ENCODE results near the gene KDM4D.
"Not testable (repeated sequence)": the region's sequence is repeated elsewhere in the genome, so short reads cannot be mapped to it uniquely, and the experiment has no call there.

KDM4D gene

DNA sequence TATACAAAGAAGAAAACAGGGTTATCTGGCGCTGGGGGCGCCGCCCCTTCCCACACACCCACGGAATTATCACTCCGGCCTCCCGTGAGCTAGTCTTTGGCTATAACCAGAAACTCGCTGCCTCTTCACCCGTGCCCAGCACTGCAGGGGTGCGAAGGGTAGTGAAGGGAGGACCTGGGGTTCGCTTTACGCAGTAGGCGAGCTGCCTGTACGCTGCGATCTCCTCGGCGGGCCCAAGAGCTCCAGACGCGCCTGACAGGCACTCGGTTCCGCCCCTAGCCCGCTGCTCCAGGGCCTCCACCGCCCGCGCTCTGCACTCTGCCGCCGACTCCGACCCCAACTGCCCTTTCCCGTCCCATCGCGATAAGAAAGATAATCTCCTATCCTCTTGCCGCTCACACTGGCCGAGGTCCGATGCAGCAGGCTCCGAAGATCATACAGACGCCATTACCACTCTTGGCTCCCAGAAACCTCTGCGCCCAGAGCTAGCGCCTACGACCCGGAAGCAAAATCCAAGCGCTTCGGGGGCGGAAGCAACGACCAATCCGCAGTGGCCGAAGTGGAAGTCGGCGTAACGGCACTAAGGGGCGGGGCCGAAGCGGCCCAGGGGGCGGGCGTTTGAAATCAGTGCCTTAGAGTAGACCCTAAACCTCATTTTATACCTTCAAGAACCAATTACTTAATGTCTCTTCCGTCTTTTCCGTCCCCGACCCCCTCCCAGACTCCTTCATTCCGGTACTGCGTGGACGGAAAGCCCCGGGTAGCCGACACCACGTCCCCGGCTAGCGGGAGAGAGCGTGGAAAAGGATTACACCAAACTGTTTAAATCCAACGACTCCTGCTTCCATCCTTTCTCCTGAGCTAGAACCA lies at the start of gene KDM4D, which contains the start of gene CWC15:
KDM4D (plus strand) TSS at position 611 of the 870 bp plus-strand sequence. CDS start 23,664 bp downstream, outside the sequence.
CWC15 (minus strand) TSS at position 458 of the 870 bp plus-strand sequence. CDS start 1,371 bp downstream, outside the sequence.
- peak; percentile 89 for DNase-seq

DNA sequence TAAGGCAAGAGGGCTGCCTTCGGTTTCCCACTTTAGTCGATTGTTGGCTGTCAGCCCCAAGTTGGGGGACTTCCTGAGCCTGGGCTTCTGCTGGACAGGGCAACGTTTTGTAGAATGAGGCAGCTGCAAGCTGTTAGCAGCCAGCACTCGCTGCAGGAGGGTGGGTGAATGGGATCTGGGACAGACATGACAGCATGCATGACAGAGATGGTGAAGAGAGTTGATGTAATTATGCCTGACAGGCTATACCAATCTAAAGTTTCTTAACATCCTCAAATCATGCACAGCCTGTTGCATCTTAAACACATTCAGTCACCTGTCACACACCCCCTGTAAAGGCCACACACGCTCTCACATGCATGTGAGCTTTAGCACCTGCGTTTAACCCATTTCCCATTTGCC lies 49.3 kb upstream of the KDM4D start:
- DNase-seq: no peak

DNA sequence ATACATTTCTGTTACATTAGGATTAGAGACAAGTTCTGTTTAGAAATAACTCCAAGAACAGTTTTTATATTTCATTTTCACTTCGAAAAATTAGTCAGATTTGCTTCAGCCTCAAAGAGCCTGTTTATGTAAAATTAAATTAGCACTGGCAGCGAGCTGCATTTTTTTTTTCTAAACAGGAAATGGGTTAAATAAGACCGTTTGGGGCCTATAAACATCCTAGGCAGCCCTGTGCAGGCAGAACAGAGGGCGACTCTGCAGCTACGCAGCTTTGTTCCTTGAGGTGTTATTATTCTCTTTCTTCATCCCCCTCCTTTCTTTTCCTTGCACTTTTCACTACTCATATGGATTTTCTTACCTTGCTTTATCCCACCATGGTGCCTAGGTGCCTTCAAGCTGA lies 48.9 kb upstream of the KDM4D start:
- no peak for DNase-seq

DNA sequence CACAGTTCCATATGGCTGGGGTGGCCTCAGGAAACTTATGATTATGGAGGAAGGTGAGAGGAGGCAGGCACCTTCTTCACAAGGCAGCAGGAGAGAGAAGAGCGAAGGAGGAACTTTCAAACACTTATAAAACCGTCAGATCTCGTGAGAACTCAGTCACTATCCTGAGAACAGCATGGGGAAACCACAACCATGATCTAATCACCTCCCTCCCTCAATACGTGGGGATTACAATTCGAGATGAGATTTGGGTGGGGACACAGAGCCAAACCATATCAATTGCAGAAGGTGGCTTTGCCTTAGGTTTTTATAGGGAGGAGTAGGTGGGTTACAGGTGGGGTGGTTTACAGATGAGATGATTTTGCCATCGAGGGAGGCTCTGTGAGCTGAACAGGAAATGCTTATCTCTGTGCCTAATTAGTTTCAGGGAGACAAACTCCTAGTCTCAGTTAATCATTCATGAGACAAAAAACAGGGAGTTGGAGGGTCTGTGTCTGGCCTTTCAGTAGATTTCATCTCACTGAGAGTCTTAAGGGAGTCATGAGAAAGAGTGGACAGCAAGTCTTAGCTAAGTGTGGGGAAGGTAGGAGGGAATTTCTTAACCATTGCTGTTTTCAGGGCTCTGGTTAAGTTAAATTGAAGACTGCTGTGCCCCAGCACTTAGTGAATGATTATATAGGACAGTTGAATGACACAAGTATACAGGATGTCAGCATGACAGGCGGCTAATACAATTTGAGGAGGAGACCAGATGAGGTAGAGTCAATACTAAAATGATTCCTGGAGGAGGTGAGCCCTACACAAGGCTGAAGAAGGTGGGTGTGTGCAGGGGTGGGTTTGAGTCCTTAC lies 47.9 kb upstream of the KDM4D start:
- DNase-seq: no peak

DNA sequence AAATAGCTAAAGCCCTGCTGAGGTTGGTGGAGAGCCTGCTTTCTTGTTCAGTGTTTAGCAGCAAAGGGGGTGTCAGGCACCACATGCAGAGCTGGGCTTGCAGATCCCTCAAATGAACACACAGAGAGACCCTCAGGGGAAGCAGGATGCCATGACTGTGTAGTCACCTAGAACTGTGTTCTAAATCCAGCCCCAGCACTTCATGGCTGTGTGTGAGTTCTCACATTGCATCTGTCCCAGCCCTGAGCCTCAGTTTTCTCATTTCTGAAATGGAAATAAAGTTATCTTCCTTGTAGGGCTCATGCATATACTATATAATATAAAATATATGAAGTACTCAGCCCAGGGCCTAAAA lies 47.3 kb upstream of the KDM4D start:
- DNase-seq: no peak

DNA sequence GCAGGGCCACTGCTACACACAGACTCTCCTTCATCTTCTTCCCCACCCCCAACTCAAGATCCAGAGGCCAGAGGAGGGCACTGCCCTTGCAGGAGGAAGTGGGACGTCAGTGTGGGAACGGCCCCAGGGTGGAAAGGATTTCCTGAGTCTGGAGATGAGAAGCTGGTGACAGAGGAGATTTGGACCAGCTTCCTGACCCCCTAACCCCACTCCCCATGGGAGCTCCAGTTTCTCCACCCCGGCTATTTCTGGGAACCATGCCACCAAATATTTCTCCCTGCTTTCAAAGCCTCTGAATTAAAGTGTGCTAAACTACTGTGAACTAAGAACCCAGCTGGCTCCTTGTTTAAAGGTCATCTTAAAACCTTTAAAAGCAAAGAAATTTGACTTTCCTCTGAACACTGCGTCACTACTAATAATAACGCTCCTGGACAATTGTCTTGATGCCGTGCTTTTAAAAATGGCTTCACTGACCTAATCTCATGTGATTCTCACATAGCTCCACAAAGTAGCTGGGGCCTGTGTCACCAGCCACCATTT lies 46.7 kb upstream of the KDM4D start:
- no peak for DNase-seq

DNA sequence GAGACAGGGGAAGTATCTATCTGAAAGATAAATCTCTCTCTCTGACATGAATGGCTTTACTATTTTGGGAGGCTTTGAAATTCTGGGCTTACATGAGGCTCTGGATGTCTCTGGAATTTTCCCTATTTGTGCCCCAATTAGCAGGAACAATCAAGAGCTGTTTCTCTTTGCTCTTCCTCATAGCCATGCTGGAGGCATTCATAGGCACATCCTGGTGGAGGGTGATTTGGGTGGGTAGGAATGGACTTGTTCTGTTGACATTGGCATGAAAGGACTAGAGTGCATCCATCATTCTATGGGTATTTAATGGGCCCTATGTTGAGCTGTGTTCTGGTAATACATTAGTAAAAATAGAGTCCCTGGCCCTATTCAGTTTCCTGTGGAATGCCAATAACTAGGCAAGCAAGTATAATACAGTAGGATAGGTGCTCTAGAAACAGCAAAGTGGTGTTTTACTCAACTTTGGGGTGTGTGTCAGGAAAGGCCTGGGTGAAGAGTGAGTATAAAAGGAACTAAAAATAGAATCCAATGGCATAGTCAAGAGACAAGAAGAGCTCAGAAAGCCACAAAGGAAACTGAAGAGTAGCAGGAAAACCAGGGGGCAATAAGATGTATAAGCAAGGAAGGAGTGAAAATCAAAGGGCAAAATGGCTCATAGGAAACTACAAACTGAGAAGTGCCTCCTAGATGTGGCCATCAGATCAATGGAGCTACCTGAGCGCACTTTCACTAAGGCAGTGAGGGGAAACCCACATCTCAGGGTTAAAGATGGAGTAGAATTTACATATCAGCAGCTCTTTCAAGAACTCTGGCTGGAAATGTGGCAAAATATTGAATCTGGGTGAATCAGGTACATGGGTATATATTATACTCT lies 45.2 kb upstream of the KDM4D start:
- DNase-seq: no peak

DNA sequence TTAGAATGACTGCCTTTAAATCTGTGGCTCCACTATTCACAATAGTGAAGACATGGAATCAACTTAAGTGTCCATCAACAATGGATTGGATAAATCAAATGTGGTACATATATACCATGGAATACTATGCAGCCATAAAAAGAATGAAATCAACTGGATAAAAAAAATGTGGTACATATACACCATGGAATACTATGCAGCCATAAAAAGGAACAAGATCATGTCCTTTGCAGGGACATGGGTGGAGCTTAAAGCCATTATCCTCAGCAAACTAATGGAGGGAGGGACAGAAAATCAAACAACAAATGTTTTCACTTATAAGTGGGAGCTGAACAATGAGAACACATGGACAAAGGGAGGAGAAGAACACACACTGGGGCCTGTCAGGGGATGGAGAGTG lies 41.4 kb upstream of the KDM4D start:
- DNase-seq: not testable (repeated sequence)

DNA sequence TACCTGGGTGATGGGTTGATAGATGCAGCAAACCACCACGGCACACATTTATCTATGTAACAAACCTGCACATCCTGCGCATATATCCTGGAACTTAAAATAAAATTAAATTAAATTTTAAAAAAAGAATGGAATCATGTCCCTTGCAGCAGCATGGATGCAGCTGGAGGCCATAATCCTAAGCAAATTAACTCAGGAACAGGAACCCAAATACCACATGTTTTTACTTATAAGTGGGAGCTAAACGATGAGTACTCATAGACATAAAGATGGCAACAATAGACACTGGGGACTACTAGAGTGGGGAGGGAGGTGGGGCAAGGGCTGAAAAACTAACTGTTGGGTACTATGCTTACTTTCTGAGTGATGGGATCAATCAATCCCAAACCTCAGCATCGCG lies 41.0 kb upstream of the KDM4D start:
- DNase-seq: no peak

DNA sequence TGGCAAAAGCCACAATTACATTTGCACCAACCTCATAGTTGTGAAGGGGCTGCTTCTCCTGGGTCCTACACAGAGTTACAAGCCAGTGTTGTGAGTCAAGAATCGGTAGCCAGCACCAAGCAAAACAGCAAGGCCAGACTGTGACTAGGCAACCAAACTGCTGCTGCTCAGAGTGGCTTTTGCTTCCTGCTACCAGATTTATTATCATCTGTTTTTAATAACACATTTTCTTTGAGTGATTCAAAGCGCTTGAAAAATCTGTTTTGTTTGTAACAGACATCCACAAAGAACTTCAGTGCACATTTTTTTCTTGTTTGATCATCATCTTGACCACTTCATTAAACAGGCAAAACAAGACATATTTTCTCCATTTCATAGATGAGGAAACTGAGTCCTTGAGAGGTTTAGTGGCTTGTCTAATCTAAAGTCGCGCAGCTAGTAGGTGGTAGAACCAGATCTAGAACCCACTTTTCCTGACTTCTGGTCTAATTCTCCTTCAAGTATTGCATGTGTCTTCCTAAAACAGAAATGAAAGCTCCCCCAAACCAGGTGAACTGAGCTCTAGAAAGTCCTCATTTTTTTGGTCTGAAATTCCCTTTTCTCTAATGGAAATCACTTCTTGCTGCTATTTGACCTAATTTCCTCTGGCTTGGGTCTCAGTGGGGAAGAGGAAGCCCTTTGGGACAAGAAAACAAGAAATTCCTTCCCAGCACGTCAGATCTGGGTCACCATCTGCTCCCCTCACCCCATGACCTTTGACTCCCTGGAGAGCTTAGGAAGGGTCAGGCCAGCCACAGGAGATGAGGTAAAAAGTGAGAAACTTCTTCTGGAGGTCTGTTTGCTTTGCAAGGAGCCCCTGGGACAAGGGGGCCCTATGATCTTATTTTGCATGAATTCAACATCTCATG lies 40.0 kb upstream of the KDM4D start:
- DNase-seq: no peak

DNA sequence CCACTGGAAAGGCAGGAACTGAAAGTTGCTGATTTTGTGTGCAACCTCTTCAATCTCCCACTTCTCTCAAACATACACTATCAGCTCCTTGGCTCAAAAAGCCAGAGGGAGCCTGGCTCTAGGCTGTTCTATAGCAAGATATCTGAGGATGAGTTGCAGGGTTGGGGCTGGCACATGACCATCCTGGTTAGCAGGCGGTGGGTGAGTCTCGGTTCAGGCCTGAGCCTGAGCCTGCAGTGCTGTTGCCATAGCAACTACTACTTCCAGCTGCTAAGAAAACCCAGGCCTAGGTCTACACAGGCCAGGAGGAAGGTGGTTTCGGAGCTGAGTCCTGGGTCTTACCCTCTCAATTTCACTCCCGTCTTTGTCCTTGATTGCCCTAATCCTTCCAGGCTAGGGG lies 39.1 kb upstream of the KDM4D start:
- no peak for DNase-seq

DNA sequence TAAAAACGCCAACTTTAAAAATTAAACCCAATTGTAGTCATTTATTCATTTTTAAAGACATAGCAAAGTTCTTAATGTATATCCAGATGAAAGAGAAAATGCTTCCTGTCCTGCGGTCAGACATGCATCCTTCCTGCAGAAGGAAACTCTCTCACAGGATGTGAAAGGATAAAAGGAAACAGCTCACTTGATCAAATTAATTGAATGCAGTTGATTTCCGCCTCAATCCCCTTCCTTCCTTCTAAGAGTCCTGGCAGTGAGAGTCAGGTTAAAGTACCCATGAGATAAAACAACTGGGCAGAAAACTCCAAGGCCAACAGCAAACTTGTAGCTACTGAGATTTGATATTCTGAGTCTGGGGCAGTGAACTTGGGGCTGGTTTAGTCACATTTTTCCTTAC lies 38.7 kb upstream of the KDM4D start:
- DNase-seq: no peak

DNA sequence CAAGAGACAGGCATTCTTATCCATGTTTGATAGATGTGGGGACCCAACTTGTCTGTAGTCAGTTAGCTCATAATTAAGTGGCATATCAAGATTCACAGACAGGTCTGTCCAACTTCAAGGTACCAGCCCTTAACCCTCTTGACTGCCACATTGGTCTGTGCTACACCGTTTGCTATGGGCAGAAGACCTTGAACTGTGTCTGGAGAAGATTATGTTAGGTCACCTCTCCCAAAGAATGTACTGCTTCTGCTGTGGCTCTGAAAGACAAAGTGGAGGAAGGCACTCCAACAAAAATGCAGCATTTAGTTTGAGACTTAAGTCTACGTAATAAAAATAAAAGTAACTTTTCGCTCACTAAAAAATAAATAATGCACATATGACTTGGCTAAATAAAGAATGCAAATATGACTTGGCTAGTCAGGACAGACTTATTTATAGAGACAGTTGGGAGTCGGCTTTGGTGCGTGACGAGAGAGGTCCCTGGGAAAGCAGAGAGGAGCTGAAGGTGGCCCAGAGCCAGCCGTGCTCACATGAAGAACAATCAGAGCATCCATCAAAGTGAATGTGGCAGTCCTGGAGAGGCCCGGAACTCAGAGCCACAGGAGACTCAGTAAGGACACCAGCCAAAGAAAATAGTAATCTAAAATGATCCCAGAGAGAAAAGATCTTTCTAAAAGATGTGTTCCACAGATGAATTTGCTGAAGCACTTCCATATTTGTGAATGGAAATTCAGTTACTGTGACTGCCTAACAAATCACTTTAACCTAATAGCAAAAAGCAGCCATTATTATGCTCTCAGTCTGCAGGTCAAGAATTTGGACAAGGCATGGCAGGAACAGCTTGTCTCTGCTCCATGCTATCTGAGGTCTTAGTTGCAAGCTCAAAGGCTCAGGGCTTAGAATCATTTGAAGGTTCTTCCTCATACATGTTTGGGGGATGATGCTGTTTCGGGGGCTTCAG lies 35.1 kb upstream of the KDM4D start:
- no peak for DNase-seq

DNA sequence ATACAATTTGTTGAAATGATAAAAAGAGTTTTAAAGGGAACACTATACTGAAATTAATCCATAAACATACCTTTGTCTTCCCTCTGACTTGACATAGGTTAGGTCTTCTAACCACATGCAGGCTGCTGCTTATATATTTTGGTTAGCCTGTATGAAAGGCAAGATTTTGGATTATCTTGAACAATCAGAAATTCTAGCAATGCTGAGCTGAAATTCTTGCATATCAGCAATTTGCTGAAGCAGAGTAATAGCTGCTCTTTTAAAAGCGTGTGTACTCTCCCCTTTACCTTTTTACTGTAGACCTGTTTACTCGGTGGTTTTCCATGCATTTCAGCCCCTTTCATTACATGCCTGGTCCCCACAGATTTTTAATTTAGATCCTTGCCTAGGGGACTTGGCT lies 34.2 kb upstream of the KDM4D start:
- DNase-seq: no peak

DNA sequence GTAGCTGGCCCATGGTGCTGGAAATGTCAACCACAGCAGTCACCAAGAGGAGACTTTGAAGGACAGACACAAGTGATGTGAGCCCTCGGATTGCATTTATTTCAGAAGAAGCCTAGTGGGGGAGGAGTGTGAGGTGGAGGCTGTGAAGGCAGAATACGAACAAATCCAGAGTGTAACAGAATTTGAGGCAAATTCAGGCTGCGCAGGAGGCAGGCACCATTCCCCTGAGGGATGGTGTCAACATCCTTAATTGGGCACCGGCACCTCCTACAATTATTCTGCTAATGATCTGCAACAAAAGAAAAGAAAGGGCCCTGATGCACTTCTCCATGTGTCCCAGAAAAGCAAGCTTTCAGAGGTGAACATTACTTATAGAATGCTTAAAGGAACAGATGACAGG lies 32.4 kb upstream of the KDM4D start:
- no peak for DNase-seq

DNA sequence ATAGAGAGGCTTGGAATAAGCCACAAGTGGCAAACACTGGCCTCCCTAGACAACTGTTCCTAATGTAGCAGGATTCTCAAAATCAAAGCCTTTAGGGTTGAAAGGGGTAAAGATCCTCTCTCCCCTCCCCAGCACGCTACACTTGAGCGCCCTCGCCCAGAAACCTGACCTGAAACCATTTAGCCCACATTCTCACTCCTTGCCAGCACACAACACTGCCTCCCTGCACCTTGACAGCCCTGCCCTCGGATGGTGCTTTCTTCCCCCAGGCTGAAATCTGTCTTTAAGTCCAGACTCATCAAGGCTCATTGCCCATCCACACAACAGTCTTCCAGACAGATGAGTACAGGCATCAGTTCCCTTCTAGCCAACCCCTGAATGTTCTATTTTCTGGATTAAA lies 26.7 kb upstream of the KDM4D start:
- DNase-seq: no peak

DNA sequence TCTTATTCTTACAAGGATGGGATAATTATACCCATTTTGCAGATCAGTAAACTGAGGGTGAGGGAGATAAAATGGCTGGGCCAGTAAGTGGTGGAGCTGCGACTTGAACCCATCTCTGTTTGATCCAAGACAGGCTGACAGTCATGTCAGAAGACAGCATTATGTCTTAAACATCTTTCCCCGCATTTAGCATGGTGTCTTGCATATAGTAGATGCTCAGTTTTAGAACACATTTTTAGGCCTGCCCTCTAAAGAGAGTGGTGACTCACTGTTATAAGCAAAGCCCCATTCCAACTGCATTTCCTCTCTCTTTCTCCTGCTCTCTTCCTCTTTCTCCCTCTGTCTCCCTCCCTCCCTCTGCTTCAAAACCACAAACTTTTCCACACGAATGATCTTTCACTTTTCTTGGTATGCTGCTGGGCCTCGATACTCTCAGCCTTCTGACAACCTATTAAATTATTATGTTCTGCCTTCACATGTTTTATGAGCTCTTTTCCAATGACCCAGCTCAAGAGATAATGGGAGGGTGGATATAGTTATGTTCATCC lies 25.4 kb upstream of the KDM4D start:
- DNase-seq: no peak

DNA sequence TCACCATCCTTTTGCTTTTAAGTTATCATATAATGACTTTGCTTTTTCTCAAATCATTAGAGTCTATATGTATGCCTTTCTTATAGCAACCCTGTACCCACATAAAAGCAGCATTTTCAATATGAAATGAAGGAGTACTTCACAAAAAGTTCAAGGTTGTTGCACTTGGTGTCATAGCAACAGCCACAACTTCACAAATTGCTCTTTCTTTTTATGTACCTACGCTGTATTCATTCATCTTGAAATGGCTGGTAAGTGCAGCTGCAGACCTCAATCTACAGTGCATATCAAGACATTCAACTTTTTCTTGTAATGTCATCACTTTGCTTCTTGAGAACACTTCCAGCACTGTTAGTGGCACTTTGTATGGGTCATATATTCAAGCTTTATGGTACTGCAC lies 18.8 kb upstream of the KDM4D start:
- DNase-seq: no peak

DNA sequence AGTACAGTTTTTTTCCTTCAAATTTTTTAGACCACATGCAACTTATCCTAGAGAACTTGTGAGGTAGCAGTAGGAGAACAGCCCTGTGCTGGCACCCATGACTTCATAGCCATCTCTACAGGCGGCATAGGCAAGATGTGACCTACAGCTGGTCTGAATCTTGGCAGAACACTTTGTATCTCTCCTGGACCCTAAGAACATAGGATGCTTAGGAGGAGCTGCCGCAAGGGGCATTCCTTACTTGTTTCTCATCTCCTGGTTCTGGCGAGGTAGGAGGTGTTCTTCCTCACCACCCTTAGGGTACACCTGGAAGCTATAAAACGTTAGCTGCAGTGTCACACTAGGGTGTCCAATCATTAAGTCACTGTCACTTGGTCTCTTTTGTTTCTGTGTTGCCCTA lies 16.5 kb upstream of the KDM4D start:
- no peak for DNase-seq

DNA sequence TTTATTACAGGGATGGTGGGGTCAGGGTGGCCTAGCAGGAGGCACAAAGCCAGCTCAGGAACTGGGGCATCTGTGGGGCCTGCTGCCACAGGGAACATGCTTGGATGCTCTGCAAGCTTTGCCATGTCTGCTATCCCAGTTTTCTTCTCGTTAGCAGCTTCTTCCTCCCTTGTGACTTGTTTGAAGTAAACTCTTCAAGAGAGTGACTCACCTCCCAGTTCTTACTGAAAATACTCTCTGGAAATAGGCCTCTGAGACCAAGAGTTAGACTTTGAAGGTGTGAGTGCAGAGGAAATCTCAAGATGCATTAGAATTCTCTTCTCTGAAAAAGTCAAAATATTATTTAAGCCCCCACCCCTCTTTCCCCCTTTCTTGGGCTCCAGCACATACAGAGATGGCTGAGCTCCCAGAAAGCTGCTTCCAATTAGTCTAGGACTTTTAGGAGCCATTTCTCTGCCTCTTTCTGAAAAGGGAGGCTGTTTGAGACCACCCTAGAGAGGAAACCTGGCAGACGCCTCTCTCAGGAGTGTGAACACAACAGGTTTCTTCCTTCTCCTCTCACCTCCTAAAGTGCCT lies 15.3 kb upstream of the KDM4D start:
- no peak for DNase-seq
